Central memory CD8-positive, alpha-beta T cell (primary cell): ENCODE results near the gene P2RX5.

Experiments
- ATAC-seq: fragments of 150-1000 bp; cut with Tn5 transposase; replicated peaks from 2 replicates; pipeline ENCODE4 v1.10.0; 2022; ENCODE audit warnings: mild to moderate bottlenecking, moderate FRiP score, moderate number of reproducible peaks; ENCODE audit not compliant: poor library complexity, severe bottlenecking; ENCODE audit errors: extremely low read depth
- DNase-seq, 2 donors: peaks; one replicate each; pipeline ENCODE4 v3.0.0; 2021; ENCODE audit warnings: low spot score in 2 of 2
- H3K27ac Mint-ChIP-seq: one replicate; pipeline ENCODE4 v1.8.0; 2022; ENCODE audit warnings: low read depth, mild to moderate bottlenecking, moderate library complexity, mixed read lengths
- H3K27me3 Mint-ChIP-seq: one replicate; pipeline ENCODE4 v1.8.0; 2022; ENCODE audit warnings: mixed read lengths
- H3K36me3 Mint-ChIP-seq: one replicate; pipeline ENCODE4 v1.8.0; 2022; ENCODE audit warnings: mild to moderate bottlenecking, moderate library complexity, mixed read lengths; ENCODE audit not compliant: insufficient read depth
- H3K4me1 Mint-ChIP-seq: one replicate; pipeline ENCODE4 v1.8.0; 2022; ENCODE audit warnings: mixed read lengths
- H3K4me3 Mint-ChIP-seq: one replicate; pipeline ENCODE4 v1.8.0; 2022; ENCODE audit warnings: mild to moderate bottlenecking, moderate library complexity, mixed read lengths
- H3K9me3 Mint-ChIP-seq: one replicate; pipeline ENCODE4 v1.8.0; 2022; ENCODE audit warnings: mixed read lengths

Gene P2RX5

DNA sequence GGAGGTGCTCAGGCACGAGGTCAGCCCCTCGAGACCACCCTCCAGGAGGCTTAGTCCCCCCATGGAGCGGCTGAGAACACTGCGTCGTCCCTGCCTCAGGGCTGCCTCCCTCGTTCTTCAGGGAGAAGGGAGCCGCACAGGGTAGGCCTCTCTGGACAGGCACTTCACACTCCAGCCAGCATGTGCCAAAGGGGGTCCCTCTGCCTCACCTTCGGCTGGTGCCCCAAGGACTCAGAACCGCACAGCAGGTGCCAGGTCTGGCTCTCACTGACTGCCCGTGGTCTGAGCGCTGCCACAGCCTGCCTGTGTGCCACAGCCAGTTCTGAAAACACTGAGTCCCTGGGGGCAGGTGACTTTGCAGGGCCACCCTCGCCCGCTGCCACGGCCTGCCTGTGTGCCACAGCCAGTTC lies 7.1 kb downstream of the P2RX5 start:
- DNase-seq (no peak), ATAC-seq (no peak)
- Mint-ChIP-seq H3K27me3 (no peaks in the 10 kb centered on the region), H3K27ac (no peak overlapping the region), H3K9me3 (no peaks in the 10 kb centered on the region), H3K36me3 (peaks cover 18% of the 10 kb centered on the region), H3K4me1 (peaks cover 8% of the 10 kb centered on the region), H3K4me3 (no peak overlapping the region)

DNA sequence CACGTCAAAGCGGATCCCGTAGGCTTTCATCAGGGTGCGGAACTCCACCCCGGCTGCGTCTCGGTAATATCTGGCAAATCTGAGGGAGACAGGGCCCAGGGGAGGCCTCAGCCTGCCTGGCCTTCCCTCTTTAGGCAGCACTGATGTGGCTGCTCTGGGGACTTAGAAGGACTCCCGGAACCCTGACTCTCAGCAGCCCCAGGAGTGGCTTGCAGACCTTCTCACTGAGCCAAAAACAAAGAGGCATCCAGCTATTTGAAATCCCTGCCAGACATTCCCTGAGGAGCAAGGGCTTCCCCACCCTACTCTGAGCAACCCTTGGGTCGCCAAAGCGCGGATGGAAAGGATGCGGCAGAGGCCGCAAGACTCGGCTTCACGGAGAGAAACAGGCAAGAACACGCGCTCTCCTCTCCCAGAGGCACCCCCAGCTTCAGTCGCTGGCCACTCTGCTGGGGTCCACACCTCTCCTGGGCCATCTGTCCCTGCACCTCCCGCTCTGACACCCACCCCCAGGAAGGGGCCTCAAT lies 7.9 kb downstream of the P2RX5 start:
- H3K36me3 Mint-ChIP-seq: peaks cover 16% of the 10 kb centered on the region
- H3K4me1 Mint-ChIP-seq: peaks cover 9% of the 10 kb centered on the region
- ATAC-seq (no peak), DNase-seq (no peak)
- H3K9me3 Mint-ChIP-seq: no peaks in the 10 kb centered on the region
- no peak overlapping the region for H3K27ac Mint-ChIP-seq
- H3K4me3 Mint-ChIP-seq: no peak overlapping the region
- no peaks in the 10 kb centered on the region for H3K27me3 Mint-ChIP-seq

DNA sequence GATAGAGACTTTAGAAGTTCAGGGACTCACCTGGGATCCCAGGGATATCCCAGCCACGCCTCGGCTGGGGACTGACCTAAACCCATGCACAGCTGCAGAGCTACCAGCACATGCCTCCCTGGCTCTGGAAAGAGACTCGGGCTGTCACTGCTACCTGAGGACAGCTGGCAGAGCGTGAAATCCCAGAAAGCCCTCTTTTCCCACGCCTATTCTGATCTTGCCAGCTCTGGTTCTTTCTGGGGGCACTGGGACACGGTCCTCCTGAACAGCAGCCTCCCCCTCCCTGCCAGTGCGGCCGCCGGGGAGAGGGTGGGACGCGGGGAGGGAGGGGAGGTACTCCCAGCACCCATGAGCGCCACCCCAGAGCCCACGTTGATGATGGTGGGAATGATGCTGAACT lies 10.8 kb downstream of the P2RX5 start:
- ATAC-seq: no peak
- no peaks in the 10 kb centered on the region for H3K27me3 Mint-ChIP-seq
- no peak for DNase-seq

DNA sequence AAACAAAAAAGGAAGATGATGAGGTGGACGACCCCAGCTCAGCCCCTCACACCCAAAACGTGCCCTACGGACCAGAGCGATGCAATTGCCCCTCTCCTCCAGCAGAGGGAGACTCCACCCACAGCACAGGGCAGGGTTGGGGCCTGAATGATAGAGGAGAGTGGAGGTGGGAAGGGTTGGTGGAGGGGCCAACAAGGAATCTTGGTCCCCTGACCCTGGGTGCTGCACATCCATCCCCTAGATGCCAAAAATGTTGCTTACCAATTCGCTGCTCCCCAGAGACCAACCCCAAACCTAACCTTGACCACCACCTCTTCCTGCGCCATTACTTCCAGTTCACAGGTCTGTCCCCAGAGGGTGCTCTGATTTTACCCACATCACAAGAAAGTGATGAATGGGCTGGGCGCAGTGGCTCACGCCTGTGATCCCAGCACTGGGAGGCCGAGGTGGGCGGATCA lies 12.9 kb downstream of the P2RX5 start:
- Mint-ChIP-seq H3K27ac (no peak overlapping the region), H3K27me3 (no peaks in the 10 kb centered on the region), H3K4me3 (no peak overlapping the region), H3K4me1 (peaks cover 11% of the 10 kb centered on the region), H3K36me3 (peaks cover 10% of the 10 kb centered on the region), H3K9me3 (no peaks in the 10 kb centered on the region)
- ATAC-seq: peak; percentile 73
- peak; percentile 37 to 46 for DNase-seq

More for the DNA sequence above, 10.8 kb downstream of the P2RX5 start:
- peaks cover 14% of the 10 kb centered on the region for H3K36me3 Mint-ChIP-seq
- H3K4me3 Mint-ChIP-seq: no peak overlapping the region
- H3K4me1 Mint-ChIP-seq: peaks cover 11% of the 10 kb centered on the region
- H3K9me3 Mint-ChIP-seq: no peaks in the 10 kb centered on the region
- H3K27ac Mint-ChIP-seq: peak overlapping the region; percentile 65

DNA sequence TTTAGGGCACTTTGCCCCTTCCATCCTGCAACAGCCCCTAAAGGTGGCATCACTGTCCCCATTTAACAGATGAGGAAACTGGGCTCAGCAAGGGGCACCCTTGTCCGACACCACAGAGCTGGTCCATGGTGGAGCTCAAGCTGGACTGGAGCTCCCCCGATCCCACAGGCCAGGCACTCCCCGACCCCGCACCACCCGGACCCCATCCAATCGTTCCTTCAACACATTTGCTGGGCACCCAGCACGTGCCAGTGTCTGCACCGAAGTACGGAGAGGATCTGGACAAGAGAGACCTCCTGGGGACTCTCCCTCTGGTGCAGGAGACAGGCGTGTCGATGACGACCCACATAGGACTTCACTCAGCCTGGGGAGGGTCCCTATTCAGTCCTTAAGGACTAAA lies 13.9 kb downstream of the P2RX5 start:
- Mint-ChIP-seq H3K9me3 (no peaks in the 10 kb centered on the region), H3K4me3 (no peak overlapping the region), H3K36me3 (peaks cover 11% of the 10 kb centered on the region)

DNA sequence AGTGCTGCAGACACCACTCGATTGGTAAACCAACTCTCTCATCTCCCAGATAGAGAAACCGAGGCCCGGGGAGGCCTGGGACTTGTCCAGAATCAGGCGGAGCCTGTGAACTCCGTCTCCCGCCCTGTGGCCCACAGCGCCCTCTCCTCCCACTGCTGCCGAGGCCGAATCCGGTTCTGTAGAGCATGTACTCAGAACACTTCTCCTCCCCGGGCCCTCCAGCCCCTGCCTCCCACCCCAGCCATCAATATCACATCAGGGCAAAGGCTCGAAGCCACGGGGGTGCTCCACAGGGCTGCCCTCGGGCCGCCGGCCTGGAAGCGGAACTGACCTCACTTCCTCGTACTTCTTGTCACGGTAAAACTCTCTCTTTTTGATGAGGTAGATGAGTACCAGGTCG lies 14.4 kb downstream of the P2RX5 start:
- H3K27ac Mint-ChIP-seq: no peak overlapping the region
- peaks cover 11% of the 10 kb centered on the region for H3K4me1 Mint-ChIP-seq
- H3K36me3 Mint-ChIP-seq: peaks cover 11% of the 10 kb centered on the region
- H3K4me3 Mint-ChIP-seq: no peak overlapping the region
- DNase-seq (no peak), ATAC-seq (no peak)
- H3K27me3 Mint-ChIP-seq: no peaks in the 10 kb centered on the region
- no peaks in the 10 kb centered on the region for H3K9me3 Mint-ChIP-seq

More for the DNA sequence above, 13.9 kb downstream of the P2RX5 start:
- no peak for ATAC-seq
- Mint-ChIP-seq H3K27ac (no peak overlapping the region), H3K27me3 (no peaks in the 10 kb centered on the region), H3K4me1 (peaks cover 11% of the 10 kb centered on the region)
- no peak for DNase-seq

DNA sequence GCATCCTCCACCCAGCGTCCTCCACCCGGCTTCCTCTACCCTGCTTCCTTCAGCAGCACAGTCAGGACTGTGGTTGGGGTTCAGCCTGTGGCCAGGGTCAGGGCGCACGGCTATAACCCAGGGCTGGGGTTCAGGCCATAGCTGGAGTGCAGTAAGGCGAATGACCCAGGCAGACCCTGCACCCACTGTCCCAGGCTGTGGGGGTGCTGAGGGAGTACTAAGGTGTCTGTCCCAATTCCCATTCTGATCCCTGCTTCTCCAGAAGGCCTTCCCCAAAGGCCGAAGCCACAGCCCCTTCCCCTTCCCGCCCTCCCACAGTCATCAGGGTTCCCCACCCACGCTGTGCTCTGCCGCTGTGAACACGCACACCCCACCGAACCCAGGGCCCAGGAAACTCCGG lies 14.9 kb downstream of the P2RX5 start:
- no peak for ATAC-seq

DNA sequence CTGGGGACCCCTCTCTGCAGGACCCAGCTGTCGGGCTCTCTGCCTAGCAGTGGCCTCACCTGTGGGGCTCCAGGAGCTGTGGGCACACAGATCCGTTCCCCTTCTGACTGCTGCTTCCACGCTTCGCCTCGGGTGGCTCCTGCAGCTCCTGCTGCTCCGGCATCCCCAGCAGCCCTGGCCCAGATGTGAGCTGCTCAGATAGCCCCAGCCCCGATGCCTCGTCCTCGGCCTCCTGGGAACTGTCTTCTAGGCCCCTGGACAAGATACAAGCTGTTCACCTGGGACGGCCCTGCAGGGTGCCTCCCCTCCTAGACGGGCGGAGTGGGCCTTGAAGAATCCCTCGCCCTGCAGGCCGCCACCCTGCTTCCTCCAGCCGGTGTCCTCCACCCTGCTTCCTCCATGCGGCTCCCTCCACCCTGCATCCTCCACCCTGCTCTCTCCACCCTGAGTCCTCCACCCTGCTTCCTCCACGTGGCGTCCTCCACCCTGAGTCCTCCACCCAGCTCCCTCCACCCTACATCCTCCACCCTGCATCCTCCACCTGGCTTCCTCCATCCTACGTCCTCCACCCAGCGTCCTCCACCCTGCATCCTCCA lies 16.3 kb downstream of the P2RX5 start:
- Mint-ChIP-seq H3K4me1 (peaks cover 11% of the 10 kb centered on the region), H3K4me3 (no peak overlapping the region), H3K36me3 (peaks cover 5% of the 10 kb centered on the region), H3K9me3 (no peaks in the 10 kb centered on the region), H3K27me3 (no peaks in the 10 kb centered on the region), H3K27ac (no peak overlapping the region)
- ATAC-seq (no peak), DNase-seq (no peak)

More for the DNA sequence above, 14.9 kb downstream of the P2RX5 start:
- Mint-ChIP-seq H3K27me3 (no peaks in the 10 kb centered on the region), H3K4me1 (peaks cover 11% of the 10 kb centered on the region), H3K36me3 (peaks cover 11% of the 10 kb centered on the region), H3K27ac (no peak overlapping the region), H3K9me3 (no peaks in the 10 kb centered on the region), H3K4me3 (no peak overlapping the region)
- DNase-seq: no peak

DNA sequence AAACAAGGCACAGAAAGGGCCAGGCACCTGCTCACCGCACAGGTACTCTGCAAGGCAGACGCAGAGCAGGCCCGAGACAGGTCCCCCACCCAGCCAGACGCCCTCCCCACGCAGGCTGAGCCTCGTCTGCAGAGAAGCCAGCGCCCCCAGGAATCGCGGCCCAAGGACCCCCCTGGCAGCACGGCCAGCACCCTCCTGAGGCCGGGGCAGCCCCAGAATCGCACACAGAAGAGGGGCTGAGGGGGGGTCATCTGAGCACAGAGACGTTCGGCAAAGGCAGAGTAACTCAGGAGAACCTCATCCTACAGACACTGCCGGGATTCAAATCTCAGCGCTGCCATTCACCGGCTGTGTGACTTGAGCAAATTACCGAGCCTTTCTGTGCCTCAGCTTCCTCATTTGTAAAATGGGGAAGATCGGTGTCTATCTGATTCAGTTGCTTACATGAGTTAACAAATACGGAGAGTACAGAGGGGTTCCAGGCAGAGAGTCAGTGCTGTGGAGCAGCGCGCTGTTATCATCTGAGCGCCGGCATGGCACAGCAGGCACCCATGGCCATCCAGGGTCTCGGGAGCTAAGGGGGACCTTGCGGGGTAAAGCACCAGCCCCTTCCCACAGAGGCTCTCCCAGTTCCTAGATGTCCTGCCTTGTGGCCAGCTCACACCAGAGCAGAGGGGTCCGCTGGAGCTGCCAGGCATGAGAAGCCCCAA lies 17.0 kb downstream of the P2RX5 start:
- Mint-ChIP-seq H3K36me3 (peaks cover 5% of the 10 kb centered on the region), H3K4me1 (peaks cover 11% of the 10 kb centered on the region), H3K27ac (no peak overlapping the region), H3K4me3 (no peak overlapping the region), H3K27me3 (no peaks in the 10 kb centered on the region), H3K9me3 (no peaks in the 10 kb centered on the region)
- DNase-seq (no peak), ATAC-seq (no peak)

DNA sequence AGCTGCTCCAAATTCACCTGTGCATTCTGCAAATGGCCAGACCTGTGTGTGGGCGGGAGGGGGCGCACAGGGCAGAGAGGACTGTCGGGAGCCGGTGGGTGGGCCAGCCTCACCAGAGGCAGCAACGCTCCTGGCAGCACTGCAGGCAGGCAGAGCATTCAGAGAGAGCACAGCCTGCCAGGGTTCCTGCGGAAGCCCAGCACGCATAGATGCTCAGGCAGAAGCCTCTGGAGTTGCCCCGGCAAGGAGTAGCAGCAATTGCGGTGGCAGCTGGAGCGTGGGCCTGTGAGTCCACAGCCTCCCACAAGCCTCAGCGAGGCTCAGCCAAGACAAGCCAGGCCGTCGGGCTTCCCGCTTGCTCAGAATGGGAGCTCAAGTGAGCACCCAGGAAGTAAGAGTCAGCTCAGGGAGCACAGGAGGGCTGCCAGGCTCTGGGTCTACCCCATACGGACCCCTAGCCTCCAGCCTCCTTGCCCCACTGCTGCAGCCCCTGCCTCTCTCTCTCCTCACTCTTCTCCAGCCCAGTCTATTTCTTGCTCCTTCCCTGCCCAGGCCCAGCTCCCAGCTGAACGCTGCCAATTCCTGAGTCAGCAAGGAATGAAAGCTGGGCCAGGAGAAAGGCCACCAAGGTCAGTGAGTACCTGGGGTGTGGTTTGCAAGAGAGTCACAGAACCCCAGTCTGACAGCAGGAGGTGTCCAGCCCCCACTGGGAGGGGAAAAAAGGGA lies 17.7 kb downstream of the P2RX5 start:
- Mint-ChIP-seq H3K9me3 (no peaks in the 10 kb centered on the region), H3K4me3 (no peak overlapping the region), H3K4me1 (peaks cover 9% of the 10 kb centered on the region), H3K27me3 (no peaks in the 10 kb centered on the region), H3K27ac (no peak overlapping the region), H3K36me3 (peaks cover 5% of the 10 kb centered on the region)
- ATAC-seq (no peak), DNase-seq (no peak)

DNA sequence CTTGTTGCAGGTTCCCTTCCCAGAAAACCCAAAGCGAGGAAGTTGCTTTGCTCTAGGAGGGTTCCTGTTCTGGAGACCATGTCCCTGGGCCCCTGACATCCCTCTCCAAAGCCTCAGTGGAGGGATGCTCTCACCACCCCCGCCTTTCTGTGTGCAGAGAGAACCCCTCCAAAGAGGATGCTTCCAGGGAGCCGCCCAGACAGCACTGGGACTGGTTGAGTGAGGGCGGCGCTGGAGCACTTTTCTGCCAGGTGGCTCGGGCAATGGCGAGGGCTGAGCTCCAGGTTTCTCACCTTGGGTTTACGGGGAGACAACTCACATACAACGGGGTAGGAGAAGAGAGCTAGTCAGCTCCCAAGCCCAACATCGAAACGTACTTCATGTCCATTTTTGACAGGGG lies 20.1 kb downstream of the P2RX5 start:
- H3K4me3 Mint-ChIP-seq: no peak overlapping the region
- ATAC-seq (no peak), DNase-seq (no peak)
- peaks cover 6% of the 10 kb centered on the region for H3K4me1 Mint-ChIP-seq
- H3K27me3 Mint-ChIP-seq: no peaks in the 10 kb centered on the region
- no peak overlapping the region for H3K27ac Mint-ChIP-seq
- no peaks in the 10 kb centered on the region for H3K9me3 Mint-ChIP-seq
- peaks cover 5% of the 10 kb centered on the region for H3K36me3 Mint-ChIP-seq

DNA sequence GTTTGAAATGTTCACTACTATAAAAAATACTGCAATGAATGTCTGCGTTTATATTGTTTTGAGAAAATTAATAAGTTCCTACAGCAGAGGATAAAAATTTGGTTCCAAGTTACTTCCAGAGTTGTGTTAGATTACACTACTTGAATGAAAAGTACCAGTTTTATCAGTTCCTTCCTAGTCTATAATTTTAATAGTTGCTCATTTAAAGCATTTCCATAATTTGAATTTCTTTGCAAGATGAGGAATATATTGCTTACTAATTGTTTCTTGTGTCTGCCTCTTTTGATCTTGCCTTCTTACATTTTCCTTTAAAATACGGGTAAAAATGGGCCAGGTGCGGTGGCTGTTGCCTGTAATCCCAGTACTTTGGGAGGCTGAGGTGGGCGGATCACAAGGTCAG lies 23.4 kb downstream of the P2RX5 start:
- Mint-ChIP-seq H3K27ac (no peak overlapping the region), H3K36me3 (peaks cover 9% of the 10 kb centered on the region)

More for the DNA sequence above, 23.4 kb downstream of the P2RX5 start:
- ATAC-seq (no peak), DNase-seq (no peak)
- no peaks in the 10 kb centered on the region for H3K27me3 Mint-ChIP-seq
- peaks cover 19% of the 10 kb centered on the region for H3K4me1 Mint-ChIP-seq
- no peaks in the 10 kb centered on the region for H3K9me3 Mint-ChIP-seq
- no peak overlapping the region for H3K4me3 Mint-ChIP-seq
